Body of pancreas (tissue), 4 donors: ENCODE measurements around the gene ACAD10.

ENCODE experiments used
- POLR2A ChIP-seq, 3 donors: fragments of 450-650 bp; IDR thresholded peaks; one replicate each; pipeline ENCODE4 v1.6.1; 2016; ENCODE audit warnings: antibody characterized with exemption in 3 of 3, mild to moderate bottlenecking in 2 of 3
- TF ChIP-seq, protein P1 (sequence below), 7 experiments: fragments of 450-650 bp in 4 of 7; fragments of 200-600 bp in 3 of 7; sonication (generic) in 3 of 7; IDR thresholded peaks; one replicate each; pipeline ENCODE4 v1.5.1; 2016 to 2019; ENCODE audit warnings: antibody characterized with exemption in 7 of 7

DNA sequence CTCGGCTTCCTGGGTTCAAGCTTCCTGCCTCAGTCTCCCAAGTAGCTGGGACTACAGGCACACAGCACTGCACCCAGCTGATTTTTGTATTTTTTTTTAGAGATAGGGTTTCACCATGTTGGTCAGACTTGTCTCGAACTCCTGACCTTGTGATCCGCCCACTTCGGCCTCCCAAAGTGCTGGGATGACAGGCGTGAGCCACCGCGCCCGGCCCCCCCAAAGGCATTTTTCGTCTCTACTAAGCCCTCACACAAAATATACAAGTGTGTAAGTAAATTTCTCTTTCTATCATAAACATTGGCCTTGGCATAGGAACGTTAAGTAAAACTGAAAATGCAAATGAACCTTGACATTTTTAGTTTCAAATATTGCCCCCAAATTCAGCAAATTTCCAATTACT, 2.1 kb downstream of the ACAD10 start:
- TF ChIP-seq, protein P1, sequence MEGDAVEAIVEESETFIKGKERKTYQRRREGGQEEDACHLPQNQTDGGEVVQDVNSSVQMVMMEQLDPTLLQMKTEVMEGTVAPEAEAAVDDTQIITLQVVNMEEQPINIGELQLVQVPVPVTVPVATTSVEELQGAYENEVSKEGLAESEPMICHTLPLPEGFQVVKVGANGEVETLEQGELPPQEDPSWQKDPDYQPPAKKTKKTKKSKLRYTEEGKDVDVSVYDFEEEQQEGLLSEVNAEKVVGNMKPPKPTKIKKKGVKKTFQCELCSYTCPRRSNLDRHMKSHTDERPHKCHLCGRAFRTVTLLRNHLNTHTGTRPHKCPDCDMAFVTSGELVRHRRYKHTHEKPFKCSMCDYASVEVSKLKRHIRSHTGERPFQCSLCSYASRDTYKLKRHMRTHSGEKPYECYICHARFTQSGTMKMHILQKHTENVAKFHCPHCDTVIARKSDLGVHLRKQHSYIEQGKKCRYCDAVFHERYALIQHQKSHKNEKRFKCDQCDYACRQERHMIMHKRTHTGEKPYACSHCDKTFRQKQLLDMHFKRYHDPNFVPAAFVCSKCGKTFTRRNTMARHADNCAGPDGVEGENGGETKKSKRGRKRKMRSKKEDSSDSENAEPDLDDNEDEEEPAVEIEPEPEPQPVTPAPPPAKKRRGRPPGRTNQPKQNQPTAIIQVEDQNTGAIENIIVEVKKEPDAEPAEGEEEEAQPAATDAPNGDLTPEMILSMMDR (IDR thresholded peaks at IDR 0.05) = no peak
- no peak for TF ChIP-seq POLR2A (IDR thresholded peaks at IDR 0.05)
